Natural killer cell (primary cell): ENCODE results near the gene LIMK1. TPM values are rescaled to one million over a fixed set of nuclear protein-coding genes. Genes with fewer than 3 reads are reported as not detected.

Source experiments
- ATAC-seq, 3 donors: fragments of 150-1000 bp in 2 of 3; fragments of 200-7000 bp in 1 of 3; cut with Tn5 transposase; 1 replicate in 1 of 3; 2 replicates in 2 of 3; pipeline ENCODE4 v1.10.0; 2021; ENCODE audit warnings: mild to moderate bottlenecking in 2 of 3, moderate library complexity in 2 of 3
- DNase-seq, 2 donors: peaks; one replicate each; pipeline versions ENCODE4 v3.0.0 to v3.0.0-alpha.2; 2013 to 2021; ENCODE audit warnings: mixed read lengths in 1 of 2
- H3K27ac ChIP-seq: one replicate; pipeline ENCODE4 v1.5.1; 2013; ENCODE audit warnings: mild to moderate bottlenecking, low read length
- H3K27me3 ChIP-seq: one replicate; pipeline ENCODE4 v1.6.1; 2013; ENCODE audit warnings: low read length; ENCODE audit not compliant: control insufficient read depth, insufficient read depth
- H3K36me3 ChIP-seq: one replicate; pipeline ENCODE4 v1.6.1; 2013; ENCODE audit warnings: low read length; ENCODE audit not compliant: control insufficient read depth, insufficient read depth
- H3K4me1 ChIP-seq: one replicate; pipeline ENCODE4 v1.6.1; 2013; ENCODE audit warnings: low read length; ENCODE audit not compliant: control insufficient read depth, insufficient read depth
- H3K4me3 ChIP-seq: one replicate; pipeline ENCODE4 v1.5.1; 2013; ENCODE audit warnings: low read length
- H3K9me3 ChIP-seq: one replicate; pipeline ENCODE4 v1.6.1; 2013; ENCODE audit warnings: low read length; ENCODE audit not compliant: control insufficient read depth, insufficient read depth
- H3K27ac Mint-ChIP-seq, 2 donors: one replicate each; pipeline ENCODE4 v1.8.0; 2022; ENCODE audit warnings: mild to moderate bottlenecking in 2 of 2, mixed read lengths in 2 of 2, moderate library complexity in 1 of 2
- H3K27me3 Mint-ChIP-seq, 2 donors: one replicate each; pipeline ENCODE4 v1.8.0; 2022; ENCODE audit warnings: low read depth in 2 of 2, mixed read lengths in 2 of 2
- H3K36me3 Mint-ChIP-seq: one replicate; pipeline ENCODE4 v1.8.0; 2022; ENCODE audit warnings: mixed read lengths
- H3K4me1 Mint-ChIP-seq, 2 donors: one replicate each; pipeline ENCODE4 v1.8.0; 2022; ENCODE audit warnings: mixed read lengths in 2 of 2
- H3K4me3 Mint-ChIP-seq: one replicate; pipeline ENCODE4 v1.8.0; 2022; ENCODE audit warnings: mild to moderate bottlenecking, moderate library complexity, mixed read lengths
- H3K9me3 Mint-ChIP-seq, 2 donors: one replicate each; pipeline ENCODE4 v1.8.0; 2022; ENCODE audit warnings: mixed read lengths in 2 of 2
- CTCF ChIP-seq: fragments of 200-600 bp; IDR thresholded peaks from one replicate; pipeline ENCODE4 v1.8.0; 2022; ENCODE audit warnings: antibody characterized with exemption
- WGBS: methylation state at CpG from one replicate; pipeline ENCODE4 v1.1.7; 2013; ENCODE audit warnings: missing lambda C conversion rate; ENCODE audit not compliant: insufficient coverage; 5-methylcytosine and 5-hydroxymethylcytosine counted together
- intact Hi-C: fragments of 100-400 bp; cut with micrococcal nuclease; formaldehyde crosslinking; loops from one replicate; pipeline ENCODE4 v1.14.2; 2022
- total RNA-seq, 4 donors: library from RNA; stranded (reverse); fragments of 120-200 nt in 1 of 4; gene quantifications; one replicate each; pipeline versions ENCODE4 v1.2.3 to v1.2.4, GENCODE V29; 2013 to 2022

Gene LIMK1
- total RNA-seq, 3 donors from 2014 or later (not counting 1 experiment from before 2014, with no cell fraction given), result 54.0 to 66.0 (median 55.0) TPM

- 95% methylated on average over 11 of the region's 12 CpGs for WGBS
- intact Hi-C loops, result loop anchor here (10.0 kb wide), 2 partner anchors 111 to 231 kb away; partner anchors contain the start of gene EIF4H
- ATAC-seq (no peak), DNase-seq (no peak)
- Histone ChIP-seq H3K27ac (no peak overlapping the region), H3K36me3 (no peaks in the 10 kb centered on the region), H3K9me3 (no peaks in the 10 kb centered on the region), H3K4me3 (no peak overlapping the region), H3K27me3 (no peaks in the 10 kb centered on the region), H3K4me1 (peaks cover 23% of the 10 kb centered on the region)
- TF ChIP-seq CTCF, result no peak
- no peaks in the 10 kb centered on the region for H3K27me3 Mint-ChIP-seq
- peaks cover 8% of the 10 kb centered on the region in 2 donors for H3K4me1 Mint-ChIP-seq
- H3K4me3 Mint-ChIP-seq, result no peak overlapping the region
- H3K27ac Mint-ChIP-seq, result peak overlapping the region; percentile 99 to 100
- H3K9me3 Mint-ChIP-seq, result no peaks in the 10 kb centered on the region
- no peaks in the 10 kb centered on the region for H3K36me3 Mint-ChIP-seq
Measured at GRCh38 chr7:74063646-74064045, 20.0 kb upstream of the LIMK1 start.

GRCh38 chr7:74064696-74065095 lies 18.9 kb upstream of the LIMK1 start:
- H3K36me3 Mint-ChIP-seq, result no peaks in the 10 kb centered on the region
- no peaks in the 10 kb centered on the region for H3K9me3 ChIP-seq
- peaks cover 23% of the 10 kb centered on the region for H3K4me1 ChIP-seq
- H3K4me3 Mint-ChIP-seq, result no peak overlapping the region
- H3K9me3 Mint-ChIP-seq, result no peaks in the 10 kb centered on the region
- ATAC-seq, result no peak
- no peaks in the 10 kb centered on the region for H3K36me3 ChIP-seq
- H3K27ac Mint-ChIP-seq, result peak overlapping the region in 1 of 2 donors; percentile 100
- no peak overlapping the region for H3K4me3 ChIP-seq
- TF ChIP-seq CTCF, result no peak
- H3K27me3 Mint-ChIP-seq, result no peaks in the 10 kb centered on the region
- 83% methylated on average over 2 of the region's 4 CpGs for WGBS
- no peak overlapping the region for H3K27ac ChIP-seq
- intact Hi-C loops, result loop anchor here (5.0 to 10.0 kb wide), 3 partner anchors 110 to 230 kb away; partner anchors contain the start of gene EIF4H
- no peaks in the 10 kb centered on the region for H3K27me3 ChIP-seq
- DNase-seq, result no peak
- H3K4me1 Mint-ChIP-seq, result peaks cover 8% of the 10 kb centered on the region in 2 donors

- no peaks in the 10 kb centered on the region for H3K9me3 Mint-ChIP-seq
- Histone ChIP-seq H3K4me3 (no peak overlapping the region), H3K36me3 (no peaks in the 10 kb centered on the region), H3K9me3 (no peaks in the 10 kb centered on the region), H3K4me1 (peaks cover 21% of the 10 kb centered on the region), H3K27me3 (no peaks in the 10 kb centered on the region), H3K27ac (no peak overlapping the region)
- H3K27me3 Mint-ChIP-seq, result no peaks in the 10 kb centered on the region
- peaks cover 8% of the 10 kb centered on the region in 2 donors for H3K4me1 Mint-ChIP-seq
- ATAC-seq, result no peak
- H3K4me3 Mint-ChIP-seq, result no peak overlapping the region
- intact Hi-C loops, result loop anchor here (1.0 to 10.0 kb wide), 4 partner anchors 28 to 228 kb away; partner anchors contain the start of gene EIF4H
- H3K36me3 Mint-ChIP-seq, result no peaks in the 10 kb centered on the region
- no peak for TF ChIP-seq CTCF
- H3K27ac Mint-ChIP-seq, result no peak overlapping the region
- DNase-seq, result no peak
- 83% methylated on average over 3 of the region's 3 CpGs for WGBS
Measured at GRCh38 chr7:74066626-74067025, 17.0 kb upstream of the LIMK1 start.
